BE2C (cell line): ENCODE results near the gene COL11A2.

ENCODE experiments used
- DNase-seq: peaks from one replicate; pipeline ENCODE4 v3.0.0-alpha.2; 2020
- H3K27me3 ChIP-seq: fragments of 250-450 bp; sonication (Bioruptor Pico); 2 replicates; pipeline ENCODE4 v1.5.1; 2020; ENCODE audit warnings: mild to moderate bottlenecking
- H3K36me3 ChIP-seq: fragments of 250-450 bp; sonication (Bioruptor Pico); 2 replicates; pipeline ENCODE4 v1.5.1; 2020; ENCODE audit warnings: mild to moderate bottlenecking
- H3K4me1 ChIP-seq: fragments of 250-450 bp; sonication (Bioruptor Pico); 2 replicates; pipeline ENCODE4 v1.5.1; 2020
- H3K4me3 ChIP-seq: 2 replicates; pipeline ENCODE4 v1.5.1; 2011; ENCODE audit warnings: low read depth, low read length
- H3K9me3 ChIP-seq: fragments of 250-450 bp; sonication (Bioruptor Pico); 2 replicates; pipeline ENCODE4 v1.5.1; 2020
- TF ChIP-seq, protein P1 (sequence below): IDR thresholded peaks from 2 replicates; pipeline ENCODE4 v1.5.1; 2012; ENCODE audit warnings: mild to moderate bottlenecking, low read depth, low read length

The COL11A2 gene

DNA sequence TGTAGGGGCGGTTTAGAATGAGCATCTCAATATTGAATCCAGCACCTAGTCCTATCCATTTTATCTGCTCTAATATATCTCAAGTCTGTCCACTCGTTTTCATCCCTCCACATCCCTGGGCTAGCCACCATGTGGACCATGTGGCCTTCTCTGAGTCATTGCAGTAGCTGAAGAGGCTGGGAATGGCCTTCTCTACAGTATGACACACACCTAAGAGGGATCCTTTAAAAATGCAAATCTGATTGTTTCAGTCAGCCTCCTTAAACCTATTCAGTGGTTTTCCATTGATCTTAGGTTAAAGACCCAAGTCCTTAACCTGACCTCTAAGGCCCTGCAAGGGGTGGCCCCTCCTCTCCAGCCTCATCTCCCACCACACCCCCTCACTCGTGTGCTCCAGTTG, 25.4 kb upstream of the COL11A2 start:
- Histone ChIP-seq H3K27me3 (peaks cover 23% of the 10 kb centered on the region), H3K4me3 (no peak overlapping the region), H3K4me1 (no peaks in the 10 kb centered on the region), H3K36me3 (no peaks in the 10 kb centered on the region), H3K9me3 (no peaks in the 10 kb centered on the region)
- DNase-seq, result no peak
- TF ChIP-seq, protein P1, sequence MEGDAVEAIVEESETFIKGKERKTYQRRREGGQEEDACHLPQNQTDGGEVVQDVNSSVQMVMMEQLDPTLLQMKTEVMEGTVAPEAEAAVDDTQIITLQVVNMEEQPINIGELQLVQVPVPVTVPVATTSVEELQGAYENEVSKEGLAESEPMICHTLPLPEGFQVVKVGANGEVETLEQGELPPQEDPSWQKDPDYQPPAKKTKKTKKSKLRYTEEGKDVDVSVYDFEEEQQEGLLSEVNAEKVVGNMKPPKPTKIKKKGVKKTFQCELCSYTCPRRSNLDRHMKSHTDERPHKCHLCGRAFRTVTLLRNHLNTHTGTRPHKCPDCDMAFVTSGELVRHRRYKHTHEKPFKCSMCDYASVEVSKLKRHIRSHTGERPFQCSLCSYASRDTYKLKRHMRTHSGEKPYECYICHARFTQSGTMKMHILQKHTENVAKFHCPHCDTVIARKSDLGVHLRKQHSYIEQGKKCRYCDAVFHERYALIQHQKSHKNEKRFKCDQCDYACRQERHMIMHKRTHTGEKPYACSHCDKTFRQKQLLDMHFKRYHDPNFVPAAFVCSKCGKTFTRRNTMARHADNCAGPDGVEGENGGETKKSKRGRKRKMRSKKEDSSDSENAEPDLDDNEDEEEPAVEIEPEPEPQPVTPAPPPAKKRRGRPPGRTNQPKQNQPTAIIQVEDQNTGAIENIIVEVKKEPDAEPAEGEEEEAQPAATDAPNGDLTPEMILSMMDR, result no peak

DNA sequence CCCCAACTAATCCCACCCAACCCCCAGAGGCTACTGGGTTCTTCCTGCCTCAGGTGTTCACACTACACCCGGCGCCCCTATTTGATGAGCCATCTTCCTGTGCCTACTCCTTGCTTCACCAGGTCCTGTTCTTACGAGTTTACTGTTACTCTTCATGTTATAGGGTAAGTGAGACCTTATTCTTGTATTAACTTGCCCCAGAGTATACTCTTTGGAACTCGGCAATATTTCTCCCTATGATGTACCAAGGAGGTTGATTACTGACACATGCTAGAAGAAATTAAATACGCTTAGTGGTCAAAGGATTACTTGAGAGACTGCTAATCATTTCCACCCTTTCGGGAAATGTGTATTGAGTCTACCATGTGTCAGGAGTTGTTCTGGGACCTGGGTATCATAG, 25.0 kb upstream of the COL11A2 start:
- DNase-seq, result no peak
- H3K27me3 ChIP-seq, result peaks cover 23% of the 10 kb centered on the region

DNA sequence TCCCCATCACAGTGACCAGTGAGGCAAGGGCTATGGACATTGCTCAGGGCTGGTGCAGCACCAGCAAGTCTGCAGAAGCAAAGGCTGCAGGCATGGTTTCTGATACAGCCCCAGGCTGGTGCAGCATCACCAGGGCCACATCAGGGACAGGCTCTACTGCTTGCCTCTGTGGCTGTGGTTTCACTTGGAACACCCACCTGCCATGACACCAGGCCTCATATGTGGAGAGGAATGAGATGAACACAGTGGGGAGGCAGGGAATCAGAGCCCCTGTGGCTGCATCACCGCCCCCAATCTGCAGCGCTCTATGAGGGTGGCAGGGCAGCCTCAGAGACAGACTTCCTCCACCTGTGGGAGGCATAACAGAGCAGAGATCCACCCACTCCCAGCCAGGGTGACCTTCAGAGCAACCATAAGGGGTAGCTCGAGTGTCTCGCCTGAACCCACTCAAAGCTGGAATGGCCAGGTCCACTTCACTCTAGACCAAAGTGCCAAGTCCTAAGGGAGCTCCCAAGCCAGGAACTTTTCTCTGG, 23.9 kb upstream of the COL11A2 start:
- H3K27me3 ChIP-seq, result peaks cover 23% of the 10 kb centered on the region
- no peaks in the 10 kb centered on the region for H3K4me1 ChIP-seq
- no peaks in the 10 kb centered on the region for H3K36me3 ChIP-seq
- TF ChIP-seq, protein P1, result no peak
- no peaks in the 10 kb centered on the region for H3K9me3 ChIP-seq
- no peak overlapping the region for H3K4me3 ChIP-seq
- no peak for DNase-seq

More for the DNA sequence above, 25.0 kb upstream of the COL11A2 start:
- H3K9me3 ChIP-seq, result no peaks in the 10 kb centered on the region
- H3K4me3 ChIP-seq, result no peak overlapping the region
- TF ChIP-seq, protein P1, result no peak
- H3K36me3 ChIP-seq, result no peaks in the 10 kb centered on the region
- no peaks in the 10 kb centered on the region for H3K4me1 ChIP-seq

DNA sequence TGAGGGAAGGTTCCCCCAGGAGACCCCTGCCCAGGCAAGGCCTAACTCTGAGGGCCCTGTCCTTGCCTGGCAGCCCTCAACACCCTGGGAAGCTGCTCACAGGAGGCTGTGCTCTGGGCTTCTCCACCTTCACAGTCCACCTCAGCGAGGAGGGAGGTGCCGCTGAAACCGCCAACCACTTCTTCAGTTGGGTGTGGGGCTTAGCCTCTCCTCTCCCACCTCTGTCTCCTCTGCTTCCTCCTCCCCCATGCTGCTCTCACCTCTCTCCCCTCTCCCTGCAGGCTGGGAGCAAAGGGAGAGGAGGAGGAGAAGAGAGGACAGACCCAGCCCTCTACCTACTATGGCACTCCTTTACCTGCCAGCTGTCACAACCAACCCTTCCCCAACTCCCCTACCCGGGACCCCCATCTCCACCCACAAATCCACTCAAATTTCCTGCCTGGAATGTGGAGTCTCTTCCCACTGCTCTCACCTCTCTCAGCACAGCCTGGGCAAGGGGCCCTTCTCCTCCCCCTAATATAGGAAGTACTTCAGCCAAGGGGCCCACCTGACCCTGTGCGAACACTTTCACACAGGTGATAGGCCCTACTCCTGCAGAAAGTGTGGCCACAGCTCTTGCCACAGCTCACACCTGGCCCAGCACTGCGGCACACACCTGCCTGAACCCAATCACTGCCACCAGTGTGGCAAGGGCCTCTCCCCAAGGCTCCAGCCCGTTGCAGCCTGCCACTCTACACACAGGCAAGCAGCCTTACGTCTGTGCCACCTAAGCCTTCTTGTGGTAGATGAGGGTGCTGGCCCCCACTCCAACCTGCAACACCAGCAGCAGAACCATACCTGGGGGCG, 23.2 kb upstream of the COL11A2 start:
- Histone ChIP-seq H3K4me3 (no peak overlapping the region), H3K9me3 (no peaks in the 10 kb centered on the region), H3K4me1 (no peaks in the 10 kb centered on the region), H3K27me3 (peaks cover 23% of the 10 kb centered on the region), H3K36me3 (no peaks in the 10 kb centered on the region)
- DNase-seq, result no peak
- TF ChIP-seq, protein P1, result no peak

DNA sequence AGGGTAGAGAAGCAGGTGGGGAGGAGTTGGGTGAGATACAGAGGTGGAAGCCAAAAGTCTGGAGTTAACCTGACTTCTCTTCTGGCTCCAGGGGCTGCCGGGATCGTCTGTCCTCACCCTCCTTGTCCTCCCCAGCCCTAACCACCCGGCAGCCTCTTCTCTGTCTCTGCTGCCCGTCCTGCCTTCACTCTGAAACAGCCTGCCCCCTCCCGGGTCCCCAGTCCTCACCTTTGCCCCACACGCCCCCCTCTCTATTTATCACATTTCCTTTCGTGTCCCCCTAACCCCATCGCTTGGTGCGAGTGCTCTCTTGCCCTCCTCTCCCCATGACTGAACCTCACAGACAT, 21.7 kb upstream of the COL11A2 start:
- Histone ChIP-seq H3K27me3 (peaks cover 18% of the 10 kb centered on the region), H3K4me3 (peak overlapping the region; percentile 37; the same call in 1 of the 2 replicates), H3K4me1 (no peaks in the 10 kb centered on the region), H3K9me3 (no peaks in the 10 kb centered on the region), H3K36me3 (no peaks in the 10 kb centered on the region)
- TF ChIP-seq, protein P1, result no peak
- DNase-seq, result no peak
